PC-3 (cell line): Measurements from ENCODE around the gene PSMD13.

Experiments used
- EZH2 ChIP-seq: fragments of 300-600 bp; sonication (generic); IDR thresholded peaks from one replicate; pipeline ENCODE4 v1.6.1; 2017; ENCODE audit warnings: antibody characterized with exemption, mild to moderate bottlenecking, low read length; ENCODE audit not compliant: unreplicated experiment
- EZH2phosphoT487 ChIP-seq: fragments of 300-600 bp; sonication (generic); IDR thresholded peaks from 2 replicates; pipeline ENCODE4 v1.6.1; 2018; ENCODE audit warnings: mild to moderate bottlenecking, antibody characterized with exemption, low read length, borderline replicate concordance
- TF ChIP-seq, protein P1 (sequence below): fragments of 300-600 bp; sonication (generic); conservative IDR thresholded peaks from 2 replicates; pipeline ENCODE4 v1.5.1; 2017; ENCODE audit warnings: antibody characterized with exemption, low read depth, mild to moderate bottlenecking, low read length

DNA sequence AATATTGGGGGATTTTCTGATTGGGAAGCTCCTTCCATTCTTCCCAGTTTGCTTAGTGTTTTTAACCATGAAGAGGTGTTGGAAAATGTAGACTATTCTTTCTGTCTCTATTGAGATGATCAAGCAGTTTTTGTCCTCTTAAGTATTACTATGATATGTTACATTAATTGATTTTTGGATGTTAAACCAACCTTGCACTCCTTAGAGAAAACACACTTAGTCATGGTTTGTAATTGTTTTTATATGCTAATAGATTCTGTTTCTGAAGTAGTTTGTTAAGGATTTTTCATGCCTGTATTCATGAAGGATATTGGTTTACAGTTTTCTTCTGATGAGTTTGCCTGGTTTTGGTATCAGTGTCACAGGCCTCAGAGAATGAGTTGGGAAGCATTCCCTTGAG is 39.4 kb downstream of the PSMD13 start:
- TF ChIP-seq EZH2phosphoT487 (no peak), EZH2 (no peak)
- TF ChIP-seq, protein P1, sequence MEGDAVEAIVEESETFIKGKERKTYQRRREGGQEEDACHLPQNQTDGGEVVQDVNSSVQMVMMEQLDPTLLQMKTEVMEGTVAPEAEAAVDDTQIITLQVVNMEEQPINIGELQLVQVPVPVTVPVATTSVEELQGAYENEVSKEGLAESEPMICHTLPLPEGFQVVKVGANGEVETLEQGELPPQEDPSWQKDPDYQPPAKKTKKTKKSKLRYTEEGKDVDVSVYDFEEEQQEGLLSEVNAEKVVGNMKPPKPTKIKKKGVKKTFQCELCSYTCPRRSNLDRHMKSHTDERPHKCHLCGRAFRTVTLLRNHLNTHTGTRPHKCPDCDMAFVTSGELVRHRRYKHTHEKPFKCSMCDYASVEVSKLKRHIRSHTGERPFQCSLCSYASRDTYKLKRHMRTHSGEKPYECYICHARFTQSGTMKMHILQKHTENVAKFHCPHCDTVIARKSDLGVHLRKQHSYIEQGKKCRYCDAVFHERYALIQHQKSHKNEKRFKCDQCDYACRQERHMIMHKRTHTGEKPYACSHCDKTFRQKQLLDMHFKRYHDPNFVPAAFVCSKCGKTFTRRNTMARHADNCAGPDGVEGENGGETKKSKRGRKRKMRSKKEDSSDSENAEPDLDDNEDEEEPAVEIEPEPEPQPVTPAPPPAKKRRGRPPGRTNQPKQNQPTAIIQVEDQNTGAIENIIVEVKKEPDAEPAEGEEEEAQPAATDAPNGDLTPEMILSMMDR: no peak
